DOHH2 (cell line): ENCODE data around the gene KL.

Source experiments
- CTCF ChIP-seq: fragments of 200-600 bp; sonication (generic); IDR thresholded peaks from one replicate; pipeline ENCODE4 v1.5.1; 2014; ENCODE audit warnings: antibody characterized with exemption, mild to moderate bottlenecking, low read depth, low read length; ENCODE audit not compliant: poor library complexity, severe bottlenecking
- EZH2phosphoT487 ChIP-seq: fragments of 200-600 bp; sonication (generic); IDR thresholded peaks from 2 replicates; pipeline ENCODE4 v1.6.1; 2017; ENCODE audit warnings: borderline replicate concordance, mild to moderate bottlenecking, antibody characterized with exemption, low read length, moderate library complexity, mixed read lengths

GRCh38 chr13:32993145-32993544, 23.1 kb upstream of the KL start:
- TF ChIP-seq CTCF (no peak), EZH2phosphoT487 (no peak)
